Smooth muscle cell (in vitro differentiated cells): ENCODE results near the gene NFE2L3. TPM values are rescaled to one million over a fixed set of nuclear protein-coding genes. Genes with fewer than 3 reads are reported as not detected.

Experiments
- DNase-seq: peaks from one replicate; lab custom pipeline; 2025; ENCODE audit not compliant: unreplicated experiment; lab: John Stamatoyannopoulos, UW
- H2AFZ ChIP-seq: fragments of 200-600 bp; sonication (generic); 2 replicates; pipeline ENCODE4 v1.6.0; 2016; ENCODE audit warnings: antibody characterized with exemption, low read depth, mild to moderate bottlenecking
- H3F3A ChIP-seq: fragments of 200-600 bp; sonication (generic); 2 replicates; pipeline ENCODE4 v1.6.0; 2017; ENCODE audit warnings: antibody characterized with exemption, low read depth
- H3K27ac ChIP-seq: fragments of 200-600 bp; sonication (generic); 2 replicates; pipeline ENCODE4 v1.5.1; 2016; ENCODE audit warnings: low read depth, mild to moderate bottlenecking
- H3K27me3 ChIP-seq: fragments of 200-600 bp; sonication (generic); 2 replicates; pipeline ENCODE4 v1.6.1; 2016; ENCODE audit warnings: low read depth, mild to moderate bottlenecking
- H3K36me3 ChIP-seq: fragments of 200-600 bp; sonication (generic); 2 replicates; pipeline ENCODE4 v1.5.1; 2016; ENCODE audit warnings: low read depth
- H3K4me1 ChIP-seq: fragments of 200-600 bp; sonication (generic); 2 replicates; pipeline ENCODE4 v1.5.1; 2016; ENCODE audit warnings: low read depth
- H3K4me2 ChIP-seq: fragments of 200-600 bp; sonication (generic); 2 replicates; pipeline ENCODE4 v1.6.0; 2016; ENCODE audit warnings: mild to moderate bottlenecking
- H3K4me3 ChIP-seq: fragments of 200-600 bp; sonication (generic); 2 replicates; pipeline ENCODE4 v1.5.1; 2016; ENCODE audit warnings: mild to moderate bottlenecking
- H3K79me2 ChIP-seq: fragments of 200-600 bp; sonication (generic); 2 replicates; pipeline ENCODE4 v1.6.0; 2016; ENCODE audit warnings: low read depth, mild to moderate bottlenecking
- H3K9ac ChIP-seq: fragments of 200-600 bp; sonication (generic); 2 replicates; pipeline ENCODE4 v1.6.0; 2016; ENCODE audit warnings: low read depth
- H3K9me3 ChIP-seq: fragments of 200-600 bp; sonication (generic); replicated peaks from 2 replicates; pipeline ENCODE4 v1.5.1; 2016; ENCODE audit warnings: low read depth
- H4K20me1 ChIP-seq: fragments of 200-600 bp; sonication (generic); 2 replicates; pipeline ENCODE4 v1.6.0; 2016; ENCODE audit warnings: low read depth
- CTCF ChIP-seq: fragments of 200-600 bp; sonication (generic); IDR thresholded peaks from 2 replicates; pipeline ENCODE4 v1.5.1; 2017; ENCODE audit warnings: borderline replicate concordance, mild to moderate bottlenecking, antibody characterized with exemption; ENCODE audit not compliant: insufficient read depth, poor library complexity, severe bottlenecking
- WGBS: methylation state at CpG from one replicate; pipeline ENCODE4 v1.1.7; 2016; ENCODE audit warnings: low lambda C conversion rate; 5-methylcytosine and 5-hydroxymethylcytosine counted together
- polyA plus RNA-seq: library from polyadenylated mRNA; unstranded; fragments of >200 nt; fragmentation: Nextera tagmentation; extraction: Ambion mirVana; gene quantifications from 2 replicates; pipeline ENCODE4 v1.2.1, GENCODE V29; 2016
- total RNA-seq: library from RNA; depleted of rRNA; stranded (reverse); fragments of >200 nt; gene quantifications from 2 replicates; pipeline ENCODE4 v1.2.3, GENCODE V29; 2014

NFE2L3 gene
- total and polyA plus RNA-seq, 2 experiments from 2014 or later = 2.4 to 5.5 TPM

DNA sequence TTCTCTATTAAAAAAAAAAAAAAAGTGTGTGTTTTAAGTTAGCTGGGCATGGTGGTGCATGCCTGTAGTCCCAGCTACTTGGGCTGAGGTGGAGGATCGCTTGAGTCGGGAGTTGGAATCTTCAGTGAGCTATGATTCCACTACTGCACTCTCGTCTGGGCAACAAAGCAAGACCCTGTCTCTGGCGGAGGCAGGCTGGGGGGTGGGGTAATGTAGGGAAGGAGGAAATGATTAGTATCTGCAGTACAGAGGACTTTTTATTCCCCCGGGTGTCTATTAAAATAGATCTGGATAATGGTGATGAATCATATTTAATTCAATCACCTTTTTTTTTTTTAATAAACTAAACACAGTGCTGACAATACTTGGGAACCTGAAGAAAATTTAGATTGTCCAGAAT lies 56.0 kb downstream of the NFE2L3 start:
- Histone ChIP-seq H3K36me3 (peaks cover 33% of the 10 kb centered on the region), H3F3A (peaks cover 16% of the 10 kb centered on the region)

GRCh38 chr7:26212921-26213718 lies 61.1 kb downstream of the NFE2L3 start:
- DNase-seq = no peak
- no peak overlapping the region for H3K4me3 ChIP-seq
- peaks cover 17% of the 10 kb centered on the region for H3K79me2 ChIP-seq
- peaks cover 30% of the 10 kb centered on the region for H3K36me3 ChIP-seq
- H3K4me2 ChIP-seq = no peak overlapping the region
- 73% methylated on average over 2 of the region's 2 CpGs for WGBS
- TF ChIP-seq CTCF = no peak
- H3K9ac ChIP-seq = no peak overlapping the region
- no peaks in the 10 kb centered on the region for H3K9me3 ChIP-seq
- no peak overlapping the region for H2AFZ ChIP-seq
- H3F3A ChIP-seq = peaks cover 20% of the 10 kb centered on the region
- H3K27me3 ChIP-seq = no peaks in the 10 kb centered on the region
- peaks cover 42% of the 10 kb centered on the region for H4K20me1 ChIP-seq
- no peaks in the 10 kb centered on the region for H3K4me1 ChIP-seq
- H3K27ac ChIP-seq = no peak overlapping the region

More for the DNA sequence above, 56.0 kb downstream of the NFE2L3 start:
- Histone ChIP-seq H3K4me1 (peaks cover 32% of the 10 kb centered on the region), H3K79me2 (peaks cover 64% of the 10 kb centered on the region), H2AFZ (no peak overlapping the region), H4K20me1 (peaks cover 91% of the 10 kb centered on the region), H3K4me2 (no peak overlapping the region), H3K9ac (no peak overlapping the region), H3K9me3 (no peaks in the 10 kb centered on the region), H3K27ac (no peak overlapping the region), H3K4me3 (no peak overlapping the region), H3K27me3 (no peaks in the 10 kb centered on the region)
- WGBS = 91% methylated on average over 5 of the region's 5 CpGs
- DNase-seq = no peak
- TF ChIP-seq CTCF = no peak

DNA sequence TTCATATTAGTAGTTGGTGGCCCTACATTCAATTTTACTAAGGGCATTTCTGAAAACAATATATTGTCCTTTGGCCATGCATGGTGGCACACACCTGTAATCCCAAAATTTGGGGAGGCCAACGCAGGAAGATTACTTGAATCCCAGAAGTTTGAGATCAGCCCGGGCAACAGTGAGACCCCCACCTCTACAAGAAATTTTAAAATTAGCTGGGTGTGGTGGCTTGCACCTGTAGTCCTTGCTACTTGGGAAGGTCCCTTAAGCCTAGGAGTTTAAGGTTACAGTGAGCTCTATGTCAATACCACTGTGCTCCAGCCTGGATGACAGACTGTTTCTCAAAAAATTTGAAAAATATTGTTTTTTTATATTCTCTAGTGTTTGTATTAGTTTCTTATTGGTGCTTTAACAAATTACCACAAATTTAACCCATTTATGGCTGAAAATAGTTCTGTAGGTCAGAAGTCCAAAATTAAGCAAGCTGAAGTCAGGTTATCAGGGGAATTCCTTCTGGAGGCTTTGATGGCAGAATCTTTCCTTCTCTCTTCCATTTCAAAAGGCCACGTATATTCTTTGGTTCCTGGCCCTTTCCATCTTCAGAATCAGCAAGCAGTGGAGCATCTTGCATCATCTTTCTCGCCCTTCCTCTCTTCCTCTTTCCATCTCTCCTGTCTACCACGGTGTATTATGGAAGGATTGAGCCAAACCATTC lies 62.0 kb downstream of the NFE2L3 start:
- 71% methylated on average over 5 of the region's 5 CpGs for WGBS
- H3K9me3 ChIP-seq = no peaks in the 10 kb centered on the region
- DNase-seq = no peak
- H3K27me3 ChIP-seq = no peaks in the 10 kb centered on the region
- H3F3A ChIP-seq = peaks cover 17% of the 10 kb centered on the region
- no peak overlapping the region for H2AFZ ChIP-seq
- peaks cover 30% of the 10 kb centered on the region for H3K36me3 ChIP-seq
- H3K27ac ChIP-seq = no peak overlapping the region
- peaks cover 36% of the 10 kb centered on the region for H4K20me1 ChIP-seq
- H3K4me2 ChIP-seq = no peak overlapping the region
- TF ChIP-seq CTCF = no peak
- no peak overlapping the region for H3K9ac ChIP-seq
- peaks cover 12% of the 10 kb centered on the region for H3K79me2 ChIP-seq
- no peaks in the 10 kb centered on the region for H3K4me1 ChIP-seq
- no peak overlapping the region for H3K4me3 ChIP-seq
